IPS-18a (cell line): ENCODE measurements around the gene TDRD12.

Experiments used
- H3K27ac ChIP-seq: one replicate; pipeline ENCODE4 v1.5.1; 2013; ENCODE audit warnings: low read length
- H3K27me3 ChIP-seq: one replicate; pipeline ENCODE4 v1.6.1; 2013; ENCODE audit warnings: mild to moderate bottlenecking, low read length; ENCODE audit not compliant: control insufficient read depth, insufficient read depth
- H3K36me3 ChIP-seq: one replicate; pipeline ENCODE4 v1.6.1; 2013; ENCODE audit warnings: low read depth, low read length; ENCODE audit not compliant: control insufficient read depth
- H3K4me1 ChIP-seq: one replicate; pipeline ENCODE4 v1.6.1; 2013; ENCODE audit warnings: low read depth, low read length; ENCODE audit not compliant: control insufficient read depth
- H3K4me3 ChIP-seq: one replicate; pipeline ENCODE4 v1.5.1; 2013; ENCODE audit warnings: low read length
- H3K9ac ChIP-seq: one replicate; pipeline ENCODE4 v1.6.1; 2013; ENCODE audit warnings: mild to moderate bottlenecking, low read length, moderate library complexity
- H3K9me3 ChIP-seq: one replicate; pipeline ENCODE4 v1.6.1; 2013; ENCODE audit warnings: low read depth, low read length; ENCODE audit not compliant: control insufficient read depth

TDRD12 gene

GRCh38 chr19:32798201-32798600, 78.6 kb downstream of the TDRD12 start:
- H3K4me1 ChIP-seq: peaks cover 3% of the 10 kb centered on the region
- H3K9me3 ChIP-seq: no peaks in the 10 kb centered on the region
- no peak overlapping the region for H3K4me3 ChIP-seq
- H3K27me3 ChIP-seq: no peaks in the 10 kb centered on the region
- no peak overlapping the region for H3K9ac ChIP-seq
- H3K36me3 ChIP-seq: no peaks in the 10 kb centered on the region
- no peak overlapping the region for H3K27ac ChIP-seq

DNA sequence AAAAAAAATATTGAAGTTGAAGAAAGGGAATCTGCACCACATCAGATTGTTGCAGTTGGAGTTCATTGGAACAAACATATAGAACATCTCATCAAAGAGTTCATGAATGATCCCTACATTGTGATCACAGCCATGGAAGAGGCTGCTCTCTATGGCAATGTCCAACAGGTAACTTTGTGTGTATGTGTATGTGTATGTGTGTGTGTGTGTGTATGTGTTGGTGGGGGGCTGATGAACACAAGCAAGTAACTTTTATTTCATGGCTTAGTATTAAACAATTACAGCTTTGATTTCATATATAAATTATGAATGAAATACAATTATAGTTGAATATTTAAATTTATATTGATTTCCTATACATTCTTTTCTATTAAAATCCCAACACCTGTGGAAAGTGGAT, 80.6 kb downstream of the TDRD12 start:
- H3K9ac ChIP-seq: no peak overlapping the region
- H3K4me1 ChIP-seq: peaks cover 3% of the 10 kb centered on the region
- H3K36me3 ChIP-seq: no peaks in the 10 kb centered on the region
- no peaks in the 10 kb centered on the region for H3K27me3 ChIP-seq
- H3K27ac ChIP-seq: no peak overlapping the region
- H3K9me3 ChIP-seq: no peaks in the 10 kb centered on the region
- no peak overlapping the region for H3K4me3 ChIP-seq

DNA sequence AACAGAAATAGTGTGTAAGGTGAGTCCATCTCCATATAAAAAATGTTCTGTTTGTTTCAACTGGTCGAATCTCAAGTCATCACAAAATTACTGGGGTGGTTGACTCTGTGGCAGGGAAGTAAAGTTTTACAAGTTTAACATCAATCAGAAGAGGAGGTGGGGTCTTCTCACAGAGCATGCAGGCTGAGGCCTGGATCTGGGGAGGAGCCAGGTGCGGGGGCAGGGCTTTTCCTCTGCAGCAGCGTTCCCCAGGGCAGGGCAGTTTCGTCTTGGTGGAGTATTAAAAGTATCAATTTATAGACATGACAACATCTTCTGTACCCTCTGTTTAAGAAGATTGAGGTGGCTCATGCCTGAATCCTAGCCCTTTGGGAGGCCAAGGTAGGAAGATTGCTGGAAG, 81.2 kb downstream of the TDRD12 start:
- no peak overlapping the region for H3K4me3 ChIP-seq
- H3K27me3 ChIP-seq: no peaks in the 10 kb centered on the region
- H3K9ac ChIP-seq: no peak overlapping the region
- H3K9me3 ChIP-seq: no peaks in the 10 kb centered on the region
- H3K4me1 ChIP-seq: peaks cover 3% of the 10 kb centered on the region
- no peak overlapping the region for H3K27ac ChIP-seq
- no peaks in the 10 kb centered on the region for H3K36me3 ChIP-seq

DNA sequence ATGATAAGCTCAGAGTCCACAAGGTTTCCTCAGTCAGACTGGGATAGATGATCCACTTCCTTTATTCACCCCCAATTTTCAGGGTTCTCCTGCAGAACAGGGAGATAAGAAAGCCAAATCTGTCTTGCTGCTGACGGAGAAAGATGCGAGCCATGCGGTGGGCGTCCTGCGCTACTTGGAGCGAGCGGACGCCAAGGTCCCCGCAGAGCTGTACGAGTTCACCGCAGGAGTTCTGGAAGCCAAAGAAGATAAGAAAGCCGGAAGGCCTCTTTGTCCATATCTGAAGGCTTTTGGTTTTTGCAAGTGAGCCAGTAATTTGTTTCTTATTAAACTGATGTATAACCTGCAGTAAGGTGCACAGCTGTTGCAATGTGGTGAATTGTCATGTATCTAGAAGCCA, 83.3 kb downstream of the TDRD12 start:
- Histone ChIP-seq H3K27me3 (no peaks in the 10 kb centered on the region), H3K9ac (no peak overlapping the region), H3K36me3 (no peaks in the 10 kb centered on the region), H3K27ac (no peak overlapping the region), H3K4me1 (peaks cover 3% of the 10 kb centered on the region), H3K9me3 (no peaks in the 10 kb centered on the region), H3K4me3 (no peak overlapping the region)

DNA sequence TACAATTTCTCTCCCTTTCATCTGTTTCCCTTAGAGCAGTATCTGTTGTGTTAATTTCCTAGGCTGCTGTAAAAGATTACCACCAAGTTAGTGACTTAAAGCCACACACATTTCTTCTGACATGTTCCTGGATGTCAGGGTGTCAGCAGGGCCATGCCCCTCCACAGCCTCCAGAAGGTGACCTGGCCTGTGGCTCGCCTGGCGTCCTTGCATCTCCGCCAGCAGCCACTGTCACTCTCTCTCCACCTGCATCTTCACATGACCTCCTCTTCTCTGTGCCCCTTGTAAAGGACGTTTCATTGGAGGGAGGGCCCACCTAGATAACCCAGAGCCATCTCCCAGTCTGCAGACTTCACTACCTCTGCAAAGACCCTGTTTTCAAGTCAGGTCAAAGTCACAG, 88.7 kb downstream of the TDRD12 start:
- Histone ChIP-seq H3K4me1 (no peaks in the 10 kb centered on the region), H3K27me3 (no peaks in the 10 kb centered on the region), H3K36me3 (no peaks in the 10 kb centered on the region), H3K9me3 (no peaks in the 10 kb centered on the region), H3K4me3 (no peak overlapping the region), H3K27ac (no peak overlapping the region), H3K9ac (no peak overlapping the region)

DNA sequence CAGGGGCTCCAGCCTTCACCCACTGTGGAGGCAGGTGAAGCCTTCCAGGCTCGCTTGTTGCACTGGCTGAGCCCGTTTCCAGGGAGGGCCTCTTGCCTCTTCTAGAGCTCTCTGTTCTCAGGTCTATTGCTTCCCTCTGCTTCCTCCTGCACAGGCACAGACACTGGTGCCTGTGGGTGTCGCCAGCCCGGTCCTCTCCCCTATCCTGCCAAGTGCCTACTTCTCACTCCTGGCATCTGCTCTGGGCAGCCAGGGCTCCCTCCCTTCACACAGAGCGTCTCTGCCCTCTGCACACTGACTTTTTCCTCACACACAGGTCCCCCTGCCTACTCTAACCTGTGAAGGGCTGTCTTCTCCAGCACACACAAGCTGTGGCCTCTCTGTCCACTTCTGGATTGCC, 89.7 kb downstream of the TDRD12 start:
- no peaks in the 10 kb centered on the region for H3K9me3 ChIP-seq
- H3K27ac ChIP-seq: no peak overlapping the region
- no peaks in the 10 kb centered on the region for H3K36me3 ChIP-seq
- no peak overlapping the region for H3K4me3 ChIP-seq
- no peak overlapping the region for H3K9ac ChIP-seq
- H3K4me1 ChIP-seq: peaks cover 1% of the 10 kb centered on the region
- no peaks in the 10 kb centered on the region for H3K27me3 ChIP-seq

DNA sequence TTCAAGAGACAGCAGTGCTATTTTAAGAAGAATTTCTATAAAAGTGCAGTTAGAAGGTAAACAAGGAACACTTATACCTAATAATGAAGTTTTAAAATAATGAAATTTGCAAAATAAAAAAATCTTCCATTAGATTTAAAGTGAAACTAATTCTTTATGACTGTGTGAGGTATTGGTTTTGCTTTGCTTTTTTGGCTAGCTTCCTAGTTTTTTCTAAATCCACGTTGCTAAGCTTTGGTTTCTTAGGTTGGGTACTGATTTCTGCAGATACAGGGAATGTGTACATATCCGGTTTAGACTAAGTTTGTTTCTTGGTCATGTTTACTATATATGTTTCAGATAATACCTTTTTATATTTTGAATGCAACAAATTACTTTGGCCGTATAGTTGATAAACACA, 90.2 kb downstream of the TDRD12 start:
- Histone ChIP-seq H3K9me3 (no peaks in the 10 kb centered on the region), H3K4me1 (peaks cover 3% of the 10 kb centered on the region), H3K9ac (no peak overlapping the region), H3K27ac (no peak overlapping the region), H3K36me3 (no peaks in the 10 kb centered on the region), H3K27me3 (no peaks in the 10 kb centered on the region), H3K4me3 (no peak overlapping the region)

GRCh38 chr19:32810452-32810851, 90.9 kb downstream of the TDRD12 start:
- Histone ChIP-seq H3K9ac (no peak overlapping the region), H3K4me3 (no peak overlapping the region), H3K36me3 (no peaks in the 10 kb centered on the region), H3K9me3 (no peaks in the 10 kb centered on the region), H3K4me1 (peaks cover 3% of the 10 kb centered on the region), H3K27ac (no peak overlapping the region), H3K27me3 (no peaks in the 10 kb centered on the region)

- Histone ChIP-seq H3K9me3 (no peaks in the 10 kb centered on the region), H3K4me3 (no peak overlapping the region), H3K27ac (no peak overlapping the region), H3K36me3 (no peaks in the 10 kb centered on the region), H3K27me3 (no peaks in the 10 kb centered on the region), H3K4me1 (peaks cover 5% of the 10 kb centered on the region), H3K9ac (no peak overlapping the region)
Measured at GRCh38 chr19:32811151-32811550, 91.6 kb downstream of the TDRD12 start.

DNA sequence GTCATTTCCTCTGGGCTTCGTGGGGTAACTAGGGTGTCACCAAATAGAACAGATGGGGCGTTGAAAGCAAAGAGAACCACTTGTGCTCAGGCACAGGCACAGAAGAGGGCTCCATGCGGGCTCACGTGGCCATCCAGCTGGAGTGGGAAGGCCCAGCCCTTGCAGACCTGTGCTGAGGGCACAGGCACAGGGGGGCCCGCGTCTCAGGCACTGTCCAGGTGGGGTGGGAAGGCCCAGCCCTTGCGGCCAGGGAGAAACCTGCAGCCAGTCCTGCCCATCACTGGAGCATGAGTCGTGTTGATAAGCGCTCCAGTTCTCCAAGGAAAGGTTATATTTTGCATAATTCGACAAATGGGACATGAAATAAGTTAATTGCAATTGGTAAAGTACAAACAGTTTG, 92.5 kb downstream of the TDRD12 start:
- Histone ChIP-seq H3K27ac (no peak overlapping the region), H3K9ac (no peak overlapping the region), H3K36me3 (no peaks in the 10 kb centered on the region), H3K4me1 (peaks cover 10% of the 10 kb centered on the region), H3K27me3 (no peaks in the 10 kb centered on the region), H3K9me3 (no peaks in the 10 kb centered on the region), H3K4me3 (no peak overlapping the region)

DNA sequence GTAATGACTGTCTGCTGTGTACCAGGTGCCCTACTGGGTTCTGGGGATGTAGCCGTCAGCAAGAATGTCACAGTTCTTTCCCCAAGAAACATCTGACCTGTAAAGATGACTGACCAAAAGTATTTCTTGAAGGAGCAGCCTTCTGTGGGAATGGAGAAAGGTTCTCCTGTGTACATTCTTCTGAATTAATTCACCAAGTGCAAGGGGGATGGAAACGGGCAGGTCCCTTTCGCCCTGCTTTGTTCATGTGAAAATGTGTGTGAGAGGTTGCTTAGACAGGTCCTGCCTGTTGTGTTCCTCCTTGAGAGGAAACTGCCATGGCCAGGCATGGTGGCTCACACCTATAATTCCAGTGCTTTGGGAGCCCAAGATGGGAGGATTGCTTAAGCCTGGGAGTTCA, 93.0 kb downstream of the TDRD12 start:
- Histone ChIP-seq H3K4me3 (no peak overlapping the region), H3K4me1 (peaks cover 10% of the 10 kb centered on the region), H3K27me3 (no peaks in the 10 kb centered on the region), H3K27ac (no peak overlapping the region), H3K36me3 (no peaks in the 10 kb centered on the region), H3K9ac (no peak overlapping the region), H3K9me3 (no peaks in the 10 kb centered on the region)

DNA sequence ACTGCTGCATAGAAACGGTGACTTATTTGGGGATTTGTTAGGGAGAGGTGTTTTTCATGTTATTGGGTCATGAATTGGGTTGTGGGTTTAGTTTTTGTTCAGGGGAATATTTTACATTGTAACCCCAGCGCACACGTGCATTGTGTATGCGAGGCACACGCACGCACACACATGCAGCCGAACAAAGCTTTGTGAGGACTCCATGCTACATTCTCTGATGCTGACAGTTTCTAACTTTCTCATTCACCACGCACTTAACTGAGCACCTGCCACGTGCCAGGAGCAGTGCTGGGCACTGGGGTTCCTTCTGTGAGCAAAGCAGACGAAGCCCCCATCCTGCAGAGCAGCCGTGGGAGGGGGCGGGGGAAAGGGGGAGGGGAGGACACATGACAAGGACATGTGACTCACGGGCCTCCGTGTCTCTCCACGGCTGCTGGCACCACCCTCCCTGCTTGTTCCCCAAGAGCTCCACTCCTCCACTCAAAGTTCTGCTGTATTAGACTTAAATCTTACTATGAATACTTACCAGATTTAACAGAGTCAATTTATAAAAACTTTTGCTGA, 94.4 kb downstream of the TDRD12 start:
- Histone ChIP-seq H3K9me3 (no peaks in the 10 kb centered on the region), H3K27ac (no peak overlapping the region), H3K27me3 (no peaks in the 10 kb centered on the region), H3K36me3 (no peaks in the 10 kb centered on the region), H3K9ac (no peak overlapping the region), H3K4me1 (peaks cover 10% of the 10 kb centered on the region), H3K4me3 (no peak overlapping the region)
